Natural killer cell (primary cell): Measurements from ENCODE around the gene EPB41L4A. TPM values are rescaled to one million over a fixed set of nuclear protein-coding genes. Genes with fewer than 3 reads are reported as not detected.

Experiments
- ATAC-seq, 3 donors: fragments of 150-1000 bp in 2 of 3; fragments of 200-7000 bp in 1 of 3; cut with Tn5 transposase; 1 replicate in 1 of 3; 2 replicates in 2 of 3; pipeline ENCODE4 v1.10.0; 2021; ENCODE audit warnings: mild to moderate bottlenecking in 2 of 3, moderate library complexity in 2 of 3
- DNase-seq, 2 donors: peaks; one replicate each; pipeline versions ENCODE4 v3.0.0 to v3.0.0-alpha.2; 2013 to 2021; ENCODE audit warnings: mixed read lengths in 1 of 2
- H3K27ac ChIP-seq: one replicate; pipeline ENCODE4 v1.5.1; 2013; ENCODE audit warnings: mild to moderate bottlenecking, low read length
- H3K27me3 ChIP-seq: one replicate; pipeline ENCODE4 v1.6.1; 2013; ENCODE audit warnings: low read length; ENCODE audit not compliant: control insufficient read depth, insufficient read depth
- H3K36me3 ChIP-seq: one replicate; pipeline ENCODE4 v1.6.1; 2013; ENCODE audit warnings: low read length; ENCODE audit not compliant: control insufficient read depth, insufficient read depth
- H3K4me1 ChIP-seq: one replicate; pipeline ENCODE4 v1.6.1; 2013; ENCODE audit warnings: low read length; ENCODE audit not compliant: control insufficient read depth, insufficient read depth
- H3K4me3 ChIP-seq: one replicate; pipeline ENCODE4 v1.5.1; 2013; ENCODE audit warnings: low read length
- H3K9me3 ChIP-seq: one replicate; pipeline ENCODE4 v1.6.1; 2013; ENCODE audit warnings: low read length; ENCODE audit not compliant: control insufficient read depth, insufficient read depth
- H3K27ac Mint-ChIP-seq, 2 donors: one replicate each; pipeline ENCODE4 v1.8.0; 2022; ENCODE audit warnings: mild to moderate bottlenecking in 2 of 2, mixed read lengths in 2 of 2, moderate library complexity in 1 of 2
- H3K27me3 Mint-ChIP-seq, 2 donors: one replicate each; pipeline ENCODE4 v1.8.0; 2022; ENCODE audit warnings: low read depth in 2 of 2, mixed read lengths in 2 of 2
- H3K36me3 Mint-ChIP-seq: one replicate; pipeline ENCODE4 v1.8.0; 2022; ENCODE audit warnings: mixed read lengths
- H3K4me1 Mint-ChIP-seq, 2 donors: one replicate each; pipeline ENCODE4 v1.8.0; 2022; ENCODE audit warnings: mixed read lengths in 2 of 2
- H3K4me3 Mint-ChIP-seq: one replicate; pipeline ENCODE4 v1.8.0; 2022; ENCODE audit warnings: mild to moderate bottlenecking, moderate library complexity, mixed read lengths
- H3K9me3 Mint-ChIP-seq, 2 donors: one replicate each; pipeline ENCODE4 v1.8.0; 2022; ENCODE audit warnings: mixed read lengths in 2 of 2
- WGBS: methylation state at CpG from one replicate; pipeline ENCODE4 v1.1.7; 2013; ENCODE audit warnings: missing lambda C conversion rate; ENCODE audit not compliant: insufficient coverage; 5-methylcytosine and 5-hydroxymethylcytosine counted together
- intact Hi-C: fragments of 100-400 bp; cut with micrococcal nuclease; formaldehyde crosslinking; loops from one replicate; pipeline ENCODE4 v1.14.2; 2022
- total RNA-seq, 4 donors: library from RNA; stranded (reverse); fragments of 120-200 nt in 1 of 4; gene quantifications; one replicate each; pipeline versions ENCODE4 v1.2.3 to v1.2.4, GENCODE V29; 2013 to 2022
- TF ChIP-seq, protein P1 (sequence below): fragments of 200-600 bp; IDR thresholded peaks from one replicate; pipeline ENCODE4 v1.8.0; 2022; ENCODE audit warnings: antibody characterized with exemption

Gene EPB41L4A
- total RNA-seq, 3 donors from 2014 or later (not counting 1 experiment from before 2014, with no cell fraction given), result 21.9 to 30.4 (median 22.1) TPM

DNA sequence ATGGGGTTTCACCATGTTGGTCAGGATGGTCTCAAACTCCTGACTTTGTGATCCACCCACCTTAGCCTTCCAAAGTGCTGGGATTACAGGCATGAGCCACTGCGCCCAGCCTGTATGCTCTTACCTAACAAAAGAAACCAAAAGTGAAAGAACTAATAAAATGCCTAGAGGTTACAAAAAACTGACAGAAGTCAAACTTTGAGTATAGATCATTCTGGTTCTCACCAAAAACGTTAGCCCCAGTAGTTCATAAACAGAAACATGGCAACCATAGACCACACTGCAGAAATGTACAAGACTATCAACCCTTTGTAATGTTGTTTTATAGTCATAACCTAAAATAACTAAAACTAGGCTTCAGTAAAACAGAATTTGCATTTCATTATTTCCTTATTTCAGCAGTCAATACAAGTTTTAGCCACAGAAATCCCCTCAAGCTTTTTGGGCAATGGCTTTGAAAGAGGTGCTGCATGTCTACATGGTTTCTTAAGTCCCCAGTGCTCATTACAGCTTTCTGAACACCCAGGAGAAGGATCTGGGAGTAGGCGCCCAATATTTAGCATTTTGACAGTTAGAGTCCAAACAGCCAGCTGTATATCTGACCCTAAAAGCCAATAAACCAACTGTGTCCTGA is 72.5 kb downstream of the EPB41L4A start:
- intact Hi-C loops, result no loop called here
- ATAC-seq (peak in 2 of 3 donors; percentile 36 to 47), DNase-seq (no peak)
- Mint-ChIP-seq H3K9me3 (no peaks in the 10 kb centered on the region), H3K27me3 (no peaks in the 10 kb centered on the region), H3K4me3 (no peak overlapping the region), H3K36me3 (no peaks in the 10 kb centered on the region), H3K4me1 (peaks cover 0 to 7% of the 10 kb centered on the region in 2 donors), H3K27ac (peak overlapping the region in 1 of 2 donors; percentile 9)
- WGBS, result 38% methylated on average over 3 of the region's 3 CpGs
- TF ChIP-seq, protein P1, sequence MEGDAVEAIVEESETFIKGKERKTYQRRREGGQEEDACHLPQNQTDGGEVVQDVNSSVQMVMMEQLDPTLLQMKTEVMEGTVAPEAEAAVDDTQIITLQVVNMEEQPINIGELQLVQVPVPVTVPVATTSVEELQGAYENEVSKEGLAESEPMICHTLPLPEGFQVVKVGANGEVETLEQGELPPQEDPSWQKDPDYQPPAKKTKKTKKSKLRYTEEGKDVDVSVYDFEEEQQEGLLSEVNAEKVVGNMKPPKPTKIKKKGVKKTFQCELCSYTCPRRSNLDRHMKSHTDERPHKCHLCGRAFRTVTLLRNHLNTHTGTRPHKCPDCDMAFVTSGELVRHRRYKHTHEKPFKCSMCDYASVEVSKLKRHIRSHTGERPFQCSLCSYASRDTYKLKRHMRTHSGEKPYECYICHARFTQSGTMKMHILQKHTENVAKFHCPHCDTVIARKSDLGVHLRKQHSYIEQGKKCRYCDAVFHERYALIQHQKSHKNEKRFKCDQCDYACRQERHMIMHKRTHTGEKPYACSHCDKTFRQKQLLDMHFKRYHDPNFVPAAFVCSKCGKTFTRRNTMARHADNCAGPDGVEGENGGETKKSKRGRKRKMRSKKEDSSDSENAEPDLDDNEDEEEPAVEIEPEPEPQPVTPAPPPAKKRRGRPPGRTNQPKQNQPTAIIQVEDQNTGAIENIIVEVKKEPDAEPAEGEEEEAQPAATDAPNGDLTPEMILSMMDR, result no peak
- no peaks in the 10 kb centered on the region for H3K9me3 ChIP-seq
- no peaks in the 10 kb centered on the region for H3K27me3 ChIP-seq
- no peaks in the 10 kb centered on the region for H3K4me1 ChIP-seq
- no peaks in the 10 kb centered on the region for H3K36me3 ChIP-seq
- no peak overlapping the region for H3K4me3 ChIP-seq
- H3K27ac ChIP-seq, result peak overlapping the region; percentile 34

DNA sequence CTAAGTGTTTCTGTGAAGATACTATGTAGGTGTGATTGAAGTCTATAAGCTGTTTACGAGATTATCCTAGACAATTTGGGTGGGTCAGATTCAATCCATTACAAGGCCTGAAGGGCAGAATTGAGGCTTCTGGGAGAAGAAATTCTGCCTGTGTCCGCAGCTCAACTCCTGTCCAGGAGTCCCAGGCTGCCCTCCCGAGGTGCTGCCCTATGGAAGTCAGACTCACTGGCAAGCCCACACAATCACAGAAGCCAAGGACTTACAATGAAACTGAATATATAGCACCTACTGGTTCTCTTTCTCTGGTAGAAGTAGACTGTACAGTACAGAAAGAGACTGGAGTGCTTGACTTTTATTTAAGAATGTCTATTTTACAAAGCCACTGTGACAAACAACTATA is 74.5 kb downstream of the EPB41L4A start:
- H3K36me3 ChIP-seq, result no peaks in the 10 kb centered on the region
- peaks cover 0 to 4% of the 10 kb centered on the region in 2 donors for H3K27me3 Mint-ChIP-seq
- H3K4me1 ChIP-seq, result no peaks in the 10 kb centered on the region
- intact Hi-C loops, result no loop called here
- 98% methylated on average over 3 of the region's 3 CpGs for WGBS
- H3K9me3 Mint-ChIP-seq, result no peaks in the 10 kb centered on the region
- TF ChIP-seq, protein P1, result no peak
- no peak for DNase-seq
- no peaks in the 10 kb centered on the region for H3K27me3 ChIP-seq
- no peak overlapping the region for H3K27ac ChIP-seq
- no peak for ATAC-seq
- no peaks in the 10 kb centered on the region for H3K36me3 Mint-ChIP-seq
- H3K9me3 ChIP-seq, result no peaks in the 10 kb centered on the region
- H3K4me3 Mint-ChIP-seq, result no peak overlapping the region
- H3K27ac Mint-ChIP-seq, result no peak overlapping the region
- peaks cover 0 to 7% of the 10 kb centered on the region in 2 donors for H3K4me1 Mint-ChIP-seq
- H3K4me3 ChIP-seq, result no peak overlapping the region

- ATAC-seq, result no peak
- H3K27me3 ChIP-seq, result no peaks in the 10 kb centered on the region
- H3K36me3 Mint-ChIP-seq, result no peaks in the 10 kb centered on the region
- no peaks in the 10 kb centered on the region for H3K9me3 Mint-ChIP-seq
- intact Hi-C loops, result no loop called here
- no peak overlapping the region for H3K4me3 ChIP-seq
- 48% methylated on average over 3 of the region's 3 CpGs for WGBS
- DNase-seq, result no peak
- peaks cover 0 to 21% of the 10 kb centered on the region in 2 donors for H3K4me1 Mint-ChIP-seq
- H3K27me3 Mint-ChIP-seq, result peaks cover 0 to 7% of the 10 kb centered on the region in 2 donors
- TF ChIP-seq, protein P1, result no peak
- H3K9me3 ChIP-seq, result no peaks in the 10 kb centered on the region
- H3K4me3 Mint-ChIP-seq, result no peak overlapping the region
- no peak overlapping the region for H3K27ac Mint-ChIP-seq
- H3K4me1 ChIP-seq, result no peaks in the 10 kb centered on the region
- H3K36me3 ChIP-seq, result no peaks in the 10 kb centered on the region
- no peak overlapping the region for H3K27ac ChIP-seq
Observed at GRCh38 chr5:112342389-112342788, 76.7 kb downstream of the EPB41L4A start.

DNA sequence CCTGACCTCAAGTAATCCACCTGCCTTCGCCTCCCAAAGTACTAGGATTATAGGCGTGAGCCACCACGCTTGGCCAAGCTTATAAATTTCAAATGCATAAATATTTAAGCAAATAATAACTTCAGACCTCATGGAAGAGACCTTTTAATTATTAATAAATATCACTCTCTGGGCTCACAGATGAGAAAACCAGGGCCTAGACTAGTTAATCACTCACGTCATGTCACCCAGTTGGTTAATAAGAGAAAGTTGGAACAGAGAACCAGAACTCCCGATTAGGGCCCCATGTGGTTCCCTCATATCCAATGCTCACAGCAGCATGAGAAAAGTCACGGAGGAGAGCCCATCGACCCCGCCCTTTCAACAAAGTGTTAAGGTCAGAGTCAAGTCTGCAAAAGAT is 79.3 kb downstream of the EPB41L4A start:
- no peak for ATAC-seq
- H3K4me3 Mint-ChIP-seq, result no peak overlapping the region
- Histone ChIP-seq H3K27me3 (no peaks in the 10 kb centered on the region), H3K4me3 (no peak overlapping the region), H3K36me3 (no peaks in the 10 kb centered on the region), H3K4me1 (no peaks in the 10 kb centered on the region), H3K27ac (no peak overlapping the region), H3K9me3 (no peaks in the 10 kb centered on the region)
- intact Hi-C loops, result no loop called here
- no peak for DNase-seq
- peaks cover 0 to 7% of the 10 kb centered on the region in 2 donors for H3K27me3 Mint-ChIP-seq
- no peaks in the 10 kb centered on the region for H3K36me3 Mint-ChIP-seq
- TF ChIP-seq, protein P1, result no peak
- no peaks in the 10 kb centered on the region for H3K9me3 Mint-ChIP-seq
- 95% methylated on average over 8 of the region's 8 CpGs for WGBS
- no peak overlapping the region for H3K27ac Mint-ChIP-seq
- H3K4me1 Mint-ChIP-seq, result peaks cover 0 to 26% of the 10 kb centered on the region in 2 donors
